ENCODE measurements around the gene PKD1. TPM values are rescaled to one million over a fixed set of nuclear protein-coding genes. Genes with fewer than 3 reads are reported as not detected.
A peak's percentile ranks its signal among the peaks of the same experiment; 100 is the strongest.
"Not testable (repeated sequence)": the region's sequence is repeated elsewhere in the genome, so short reads cannot be mapped to it uniquely, and the experiment has no call there.

Gene PKD1
- polyA plus RNA-seq, 1 donor = 140 TPM

- DNase-seq (ENCODE audit: low read depth) = peak; percentile 44
These were observed 10.8 kb downstream of the PKD1 start for GRCh38 chr16:2124694-2125444.

- DNase-seq (ENCODE audit: low read depth) = not testable (repeated sequence)
These were observed 11.4 kb downstream of the PKD1 start for GRCh38 chr16:2124377-2124693.

- not testable (repeated sequence) for DNase-seq (ENCODE audit: low read depth)
These were observed 11.9 kb downstream of the PKD1 start for GRCh38 chr16:2123706-2124376.

GRCh38 chr16:2122934-2123683 is 12.6 kb downstream of the PKD1 start:
- not testable (repeated sequence) for DNase-seq (ENCODE audit: low read depth)

GRCh38 chr16:2122429-2122828 is 13.3 kb downstream of the PKD1 start:
- DNase-seq (ENCODE audit: low read depth) = no peak

GRCh38 chr16:2121853-2122252 is 13.8 kb downstream of the PKD1 start:
- no peak for DNase-seq (ENCODE audit: low read depth)

- not testable (repeated sequence) for DNase-seq (ENCODE audit: low read depth)
These were observed 14.4 kb downstream of the PKD1 start for GRCh38 chr16:2121325-2121724.

- not testable (repeated sequence) for DNase-seq (ENCODE audit: low read depth)
These were observed 17.6 kb downstream of the PKD1 start for GRCh38 chr16:2117960-2118722.

GRCh38 chr16:2117341-2117740 is 18.4 kb downstream of the PKD1 start:
- DNase-seq (ENCODE audit: low read depth) = not testable (repeated sequence)

- DNase-seq (ENCODE audit: low read depth) = not testable (repeated sequence)
These were observed 19.3 kb downstream of the PKD1 start for GRCh38 chr16:2116428-2116827.

GRCh38 chr16:2115591-2115973 is 20.1 kb downstream of the PKD1 start:
- no peak for DNase-seq (ENCODE audit: low read depth)

- DNase-seq (ENCODE audit: low read depth) = not testable (repeated sequence)
These were observed 20.7 kb downstream of the PKD1 start for GRCh38 chr16:2114885-2115590.

GRCh38 chr16:2114225-2114624 is 21.5 kb downstream of the PKD1 start:
- not testable (repeated sequence) for DNase-seq (ENCODE audit: low read depth)

GRCh38 chr16:2112539-2113106 is 23.1 kb downstream of the PKD1 start:
- not testable (repeated sequence) for DNase-seq (ENCODE audit: low read depth)

- DNase-seq (ENCODE audit: low read depth) = not testable (repeated sequence)
These were observed 24.0 kb downstream of the PKD1 start for GRCh38 chr16:2111412-2112335.

GRCh38 chr16:2111009-2111353 is 24.7 kb downstream of the PKD1 start:
- not testable (repeated sequence) for DNase-seq (ENCODE audit: low read depth)

- not testable (repeated sequence) for DNase-seq (ENCODE audit: low read depth)
These were observed 25.2 kb downstream of the PKD1 start for GRCh38 chr16:2110332-2111008.

- DNase-seq (ENCODE audit: low read depth) = not testable (repeated sequence)
These were observed 25.8 kb downstream of the PKD1 start for GRCh38 chr16:2109872-2110271.

GRCh38 chr16:2109271-2109580 is 26.5 kb downstream of the PKD1 start:
- not testable (repeated sequence) for DNase-seq (ENCODE audit: low read depth)

Measured in forelimb muscle (tissue), 1 donor.